T-cell (primary cell): ENCODE measurements around the gene SNAI3. TPM values are rescaled to one million over a fixed set of nuclear protein-coding genes. Genes with fewer than 3 reads are reported as not detected.

Experiments used
- ATAC-seq, 4 experiments: fragments of 200-7000 bp in 3 of 4; fragments of 150-1000 bp in 1 of 4; cut with Tn5 transposase; replicated peaks in 1 of 4; 1 replicate in 3 of 4; 2 replicates in 1 of 4; pipeline ENCODE4 v1.10.0; 2021; ENCODE audit warnings: moderate library complexity in 3 of 4, mild to moderate bottlenecking in 2 of 4, moderate number of reproducible peaks in 1 of 4
- CTCF ChIA-PET, 2 donors: fragments of 300-600 bp; sonication (Branson Sonifier 250); formaldehyde crosslinking; loops; one replicate each; lab custom pipeline; 2022; ENCODE audit warnings: antibody characterized with exemption in 2 of 2; lab: Charles Lee
- POLR2A ChIA-PET, 2 donors: fragments of 300-600 bp; sonication (Branson Sonifier 250); formaldehyde crosslinking; loops; one replicate each; lab custom pipeline; 2022; ENCODE audit warnings: antibody characterized with exemption in 2 of 2; lab: Charles Lee
- DNase-seq, 35 experiments: peaks; one replicate each; pipeline versions ENCODE4 v3.0.0 to v3.0.0-alpha.2; 2013 to 2023
- H3K27ac ChIP-seq: one replicate; pipeline ENCODE4 v1.5.1; 2013; ENCODE audit warnings: low read length
- H3K27me3 ChIP-seq, 2 experiments: replicated peaks in 1 of 2; 1 replicate in 1 of 2; 2 replicates in 1 of 2; pipeline versions ENCODE4 v1.6.1 to v1.7.0; 2013; ENCODE audit warnings: low read length in 1 of 2, mixed read lengths in 1 of 2; ENCODE audit not compliant: control insufficient read depth in 2 of 2, insufficient read depth in 2 of 2; ENCODE audit errors: extremely low read depth in 1 of 2
- H3K36me3 ChIP-seq, 2 donors: 1 replicate in 1 of 2; 2 replicates in 1 of 2; pipeline versions ENCODE4 v1.6.1 to v1.7.0; 2013; ENCODE audit warnings: low read length in 1 of 2; ENCODE audit not compliant: control insufficient read depth in 2 of 2, insufficient read depth in 1 of 2; ENCODE audit errors: extremely low read depth in 1 of 2
- H3K4me1 ChIP-seq, 2 experiments: 1 replicate in 1 of 2; 2 replicates in 1 of 2; pipeline versions ENCODE4 v1.6.1 to v1.7.0; 2013; ENCODE audit warnings: low read length in 2 of 2, mixed read lengths in 1 of 2; ENCODE audit not compliant: insufficient read depth in 2 of 2, control insufficient read depth in 1 of 2; ENCODE audit errors: extremely low read depth in 1 of 2
- H3K4me3 ChIP-seq, 2 donors: 1 replicate in 1 of 2; 2 replicates in 1 of 2; pipeline versions ENCODE4 v1.5.1 to v1.7.0; 2013; ENCODE audit warnings: mild to moderate bottlenecking in 2 of 2, low read length in 1 of 2, moderate library complexity in 1 of 2; ENCODE audit not compliant: control insufficient read depth in 1 of 2; ENCODE audit errors: extremely low read depth in 1 of 2
- H3K9me3 ChIP-seq: 2 replicates; pipeline ENCODE4 v1.7.0; 2013
- H3K27ac Mint-ChIP-seq, 2 donors: one replicate each; pipeline ENCODE4 v1.8.0; 2020 to 2021; ENCODE audit warnings: mild to moderate bottlenecking in 2 of 2, mixed read lengths in 2 of 2
- H3K27me3 Mint-ChIP-seq, 2 donors: one replicate each; pipeline ENCODE4 v1.8.0; 2021 to 2022; ENCODE audit warnings: mixed read lengths in 2 of 2
- H3K36me3 Mint-ChIP-seq: one replicate; pipeline ENCODE4 v1.8.0; 2021; ENCODE audit warnings: mixed read lengths
- H3K4me1 Mint-ChIP-seq, 3 donors: one replicate each; pipeline ENCODE4 v1.8.0; 2020 to 2022; ENCODE audit warnings: mixed read lengths in 3 of 3, mild to moderate bottlenecking in 1 of 3
- H3K4me3 Mint-ChIP-seq, 3 donors: one replicate each; pipeline ENCODE4 v1.8.0; 2020 to 2022; ENCODE audit warnings: mild to moderate bottlenecking in 3 of 3, mixed read lengths in 3 of 3, moderate library complexity in 3 of 3
- H3K9me3 Mint-ChIP-seq, 3 donors: one replicate each; pipeline ENCODE4 v1.8.0; 2020 to 2022; ENCODE audit warnings: mixed read lengths in 3 of 3
- WGBS: methylation state at CpG from one replicate; pipeline ENCODE4 v1.1.5; 2013; ENCODE audit warnings: missing lambda C conversion rate; ENCODE audit not compliant: insufficient coverage; 5-methylcytosine and 5-hydroxymethylcytosine counted together
- total RNA-seq, 35 experiments: library from RNA in 6 of 35; stranded (reverse) in 6 of 35; fragments of 120-200 nt in 1 of 35; gene quantifications; one replicate each; pipeline versions ENCODE4 v1.2.1 to v1.2.4 and lab custom pipeline; 2013 to 2026

The SNAI3 gene
- total RNA-seq, 5 donors from 2014 or later (not counting 1 experiment from before 2014, with no cell fraction given), result 5.2 to 20.4 (median 17.2) TPM

DNA sequence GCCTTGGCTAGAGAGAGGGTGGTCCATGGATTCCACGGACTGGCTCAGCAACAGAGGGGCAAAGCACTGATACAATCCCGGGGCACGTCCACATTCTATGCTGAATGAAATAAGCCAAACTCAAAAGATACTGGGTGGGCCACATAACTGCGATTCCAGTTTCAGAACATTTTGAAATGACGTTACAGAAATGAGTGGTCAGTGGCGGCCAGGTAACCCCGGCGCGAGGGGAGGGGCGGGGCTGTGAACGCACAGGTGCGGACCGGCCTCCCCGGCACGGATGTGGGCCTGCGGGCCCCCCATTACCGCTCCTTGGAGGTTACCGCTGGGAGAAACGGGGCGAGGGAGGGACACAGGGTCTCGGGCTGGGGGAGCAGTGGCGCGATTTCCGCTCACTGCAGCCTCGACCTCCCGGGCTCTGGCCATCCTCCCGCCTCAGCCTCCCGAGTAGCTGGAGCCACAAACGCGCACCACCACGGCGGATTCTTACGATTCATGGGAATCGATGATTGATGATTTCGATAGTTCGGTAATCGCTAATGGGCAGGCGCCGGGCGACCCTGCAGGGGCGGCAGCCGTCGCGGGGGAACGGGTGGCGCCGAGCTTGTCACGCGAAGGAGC lies 24.0 kb downstream of the SNAI3 start:
- peak in 1 of 35 experiments; percentile 38 for DNase-seq
- Histone ChIP-seq H3K27me3 (no peaks in the 10 kb centered on the region), H3K4me1 (peaks cover 6 to 16% of the 10 kb centered on the region in 2 experiments), H3K9me3 (no peaks in the 10 kb centered on the region), H3K36me3 (peaks cover 0 to 3% of the 10 kb centered on the region in 2 donors), H3K4me3 (peak overlapping the region; percentile 83 to 85), H3K27ac (peak overlapping the region; percentile 79)
- ATAC-seq, result peak in 2 of 4 experiments; percentile 0 to 1
- WGBS, result under 1% methylated on average over 48 of the region's 49 CpGs
- Mint-ChIP-seq H3K36me3 (no peaks in the 10 kb centered on the region), H3K9me3 (no peaks in the 10 kb centered on the region), H3K4me3 (peak overlapping the region; percentile 81 to 94 (median 87)), H3K27me3 (no peaks in the 10 kb centered on the region), H3K4me1 (peaks cover 12 to 24% (median 20%) of the 10 kb centered on the region in 3 donors), H3K27ac (peak overlapping the region; percentile 86 to 91)
- ChIA-PET CTCF (no interaction called here), POLR2A (no interaction called here)

DNA sequence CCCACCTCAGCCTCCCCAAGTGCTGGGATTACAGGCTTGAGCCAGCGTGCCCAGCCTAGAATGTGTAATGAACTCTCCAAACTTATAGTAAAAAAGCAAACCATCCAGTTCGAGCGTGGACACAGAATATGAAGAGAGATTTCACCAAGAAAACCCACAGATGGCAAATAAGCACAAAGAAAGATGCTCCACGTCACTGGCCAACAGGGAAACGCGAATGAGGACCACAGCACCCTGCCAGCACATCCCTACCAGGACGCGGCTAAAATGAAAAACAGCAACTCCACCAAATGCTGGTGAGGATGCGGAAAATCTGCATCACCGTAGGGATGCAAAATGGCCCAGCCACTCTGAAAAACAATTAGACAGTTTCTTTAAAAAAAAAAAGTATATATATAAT lies 24.8 kb downstream of the SNAI3 start:
- no peak for DNase-seq
- Histone ChIP-seq H3K4me3 (no peak overlapping the region), H3K27ac (no peak overlapping the region), H3K4me1 (peaks cover 6 to 16% of the 10 kb centered on the region in 2 experiments), H3K9me3 (no peaks in the 10 kb centered on the region), H3K27me3 (no peaks in the 10 kb centered on the region), H3K36me3 (peaks cover 0 to 6% of the 10 kb centered on the region in 2 donors)
- Mint-ChIP-seq H3K36me3 (no peaks in the 10 kb centered on the region), H3K27ac (peak overlapping the region in 1 of 2 donors; percentile 26), H3K27me3 (no peaks in the 10 kb centered on the region), H3K4me1 (peaks cover 12 to 22% (median 20%) of the 10 kb centered on the region in 3 donors), H3K4me3 (peak overlapping the region; percentile 44 to 87 (median 59)), H3K9me3 (no peaks in the 10 kb centered on the region)
- CTCF ChIA-PET, result interaction anchor here in 1 of 2 donors (0.7 kb wide), 1 partner anchor 646 kb away, joined by 3 read pairs; no protein-coding TSS in a partner anchor
- no peak for ATAC-seq
- POLR2A ChIA-PET, result interaction anchor here in 1 of 2 donors (0.6 kb wide), 1 partner anchor 20 kb away, joined by 4 read pairs; no protein-coding TSS in a partner anchor
- no CpG with 5 or more reads among the region's 10 CpGs for WGBS

DNA sequence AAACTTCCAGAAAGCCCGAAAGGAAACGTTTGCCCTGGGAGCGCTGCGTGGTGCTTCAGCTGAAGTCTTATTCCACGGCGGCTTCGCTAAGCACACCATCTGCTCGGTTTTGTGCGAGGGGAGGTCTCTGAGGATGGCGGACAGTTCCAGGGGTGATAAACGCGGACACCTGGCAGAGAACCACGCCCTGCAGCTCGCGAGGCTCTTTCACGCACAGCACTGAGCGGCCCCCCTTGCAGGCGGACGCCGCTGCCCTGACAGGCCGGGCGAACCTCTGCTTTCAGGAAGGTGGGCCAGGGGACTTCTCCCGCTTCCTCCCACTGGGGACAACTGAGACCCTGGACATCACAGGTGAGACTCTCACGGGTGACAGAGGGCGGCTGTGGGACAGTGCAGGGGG lies 27.1 kb downstream of the SNAI3 start:
- CTCF ChIA-PET, result no interaction called here
- H3K36me3 ChIP-seq, result peaks cover 0 to 19% of the 10 kb centered on the region in 2 donors
- DNase-seq, result no peak

DNA sequence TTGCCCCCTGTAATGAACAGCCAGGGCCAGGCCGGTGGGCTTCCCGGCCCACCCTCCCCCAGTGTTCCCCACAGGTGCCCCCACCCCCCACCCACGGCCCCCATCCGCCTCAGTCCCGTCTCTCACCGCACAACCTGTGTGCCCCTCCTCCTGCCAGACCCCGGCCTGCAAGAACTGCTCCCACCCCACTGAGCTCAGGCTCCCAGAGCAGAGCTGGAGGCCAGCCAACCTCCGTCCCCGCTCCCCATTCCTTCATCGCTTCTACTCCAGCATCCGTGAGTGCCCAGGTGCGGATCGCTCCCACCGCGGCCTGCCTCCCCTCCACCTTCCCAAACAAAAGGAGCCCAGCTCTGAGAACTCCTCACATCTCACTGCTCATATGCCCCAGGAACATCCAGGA lies 27.6 kb downstream of the SNAI3 start:
- Mint-ChIP-seq H3K27me3 (no peaks in the 10 kb centered on the region), H3K4me1 (peaks cover 12 to 14% (median 12%) of the 10 kb centered on the region in 3 donors), H3K27ac (no peak overlapping the region), H3K36me3 (peaks cover 6% of the 10 kb centered on the region), H3K9me3 (no peaks in the 10 kb centered on the region), H3K4me3 (no peak overlapping the region)
- no peak overlapping the region for H3K27ac ChIP-seq
- no peak overlapping the region for H3K4me3 ChIP-seq
- no peaks in the 10 kb centered on the region for H3K27me3 ChIP-seq
- ATAC-seq, result no peak
- 95% methylated on average over 11 of the region's 15 CpGs for WGBS
- H3K4me1 ChIP-seq, result peaks cover 6 to 18% of the 10 kb centered on the region in 2 experiments
- H3K36me3 ChIP-seq, result peaks cover 0 to 19% of the 10 kb centered on the region in 2 donors
- POLR2A ChIA-PET, result interaction anchor here in 1 of 2 donors (0.5 to 0.6 kb wide), 2 partner anchors 21 to 55 kb away, joined by 3 to 6 read pairs; no protein-coding TSS in a partner anchor
- no peaks in the 10 kb centered on the region for H3K9me3 ChIP-seq
- no peak for DNase-seq
- CTCF ChIA-PET, result interaction anchor here in 1 of 2 donors (0.6 kb wide), 1 partner anchor 44 kb away, joined by 3 read pairs; no protein-coding TSS in a partner anchor

More for the DNA sequence above, 27.1 kb downstream of the SNAI3 start:
- H3K4me1 ChIP-seq, result peaks cover 6 to 18% of the 10 kb centered on the region in 2 experiments
- H3K27ac ChIP-seq, result no peak overlapping the region
- Mint-ChIP-seq H3K27ac (no peak overlapping the region), H3K4me3 (no peak overlapping the region), H3K36me3 (peaks cover 6% of the 10 kb centered on the region), H3K27me3 (no peaks in the 10 kb centered on the region), H3K9me3 (no peaks in the 10 kb centered on the region), H3K4me1 (peaks cover 12 to 17% (median 15%) of the 10 kb centered on the region in 3 donors)
- no peak overlapping the region for H3K4me3 ChIP-seq
- H3K9me3 ChIP-seq, result no peaks in the 10 kb centered on the region
- WGBS, result 97% methylated on average over 25 of the region's 25 CpGs
- no peak for ATAC-seq
- no peaks in the 10 kb centered on the region for H3K27me3 ChIP-seq
- POLR2A ChIA-PET, result interaction anchor here in 1 of 2 donors (0.5 kb wide), 1 partner anchor 21 kb away, joined by 6 read pairs; no protein-coding TSS in a partner anchor

DNA sequence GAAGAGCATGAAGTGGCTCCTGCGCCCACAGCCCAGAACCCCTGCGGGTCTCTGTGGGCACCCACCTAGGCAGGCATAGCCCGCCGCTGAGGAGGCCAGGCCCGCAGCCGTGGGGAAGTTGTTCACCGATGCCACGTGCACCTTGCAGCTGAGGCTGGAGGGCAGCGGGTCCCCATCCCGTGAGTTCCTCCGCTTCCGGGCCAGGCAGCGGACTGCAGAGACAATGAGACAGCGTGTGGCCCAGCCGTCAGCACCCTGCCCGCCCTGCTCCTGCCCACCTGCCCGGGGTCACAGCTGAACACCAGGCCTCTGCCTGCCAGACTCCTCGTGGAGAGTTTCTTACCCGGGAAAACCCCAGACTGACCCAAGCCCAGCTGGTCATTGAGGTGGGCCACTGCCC lies 28.9 kb downstream of the SNAI3 start:
- H3K36me3 ChIP-seq, result peaks cover 0 to 19% of the 10 kb centered on the region in 2 donors
- Mint-ChIP-seq H3K36me3 (peaks cover 6% of the 10 kb centered on the region), H3K4me3 (no peak overlapping the region), H3K9me3 (no peaks in the 10 kb centered on the region), H3K27me3 (no peaks in the 10 kb centered on the region), H3K4me1 (peaks cover 12 to 13% (median 12%) of the 10 kb centered on the region in 3 donors), H3K27ac (no peak overlapping the region)
- 92% methylated on average over 18 of the region's 19 CpGs for WGBS
- no peaks in the 10 kb centered on the region for H3K27me3 ChIP-seq
- no peak for DNase-seq
- CTCF ChIA-PET, result no interaction called here
- H3K4me1 ChIP-seq, result peaks cover 6 to 26% of the 10 kb centered on the region in 2 experiments
- no peaks in the 10 kb centered on the region for H3K9me3 ChIP-seq
- POLR2A ChIA-PET, result no interaction called here
- H3K27ac ChIP-seq, result no peak overlapping the region
- ATAC-seq, result no peak
- no peak overlapping the region for H3K4me3 ChIP-seq

DNA sequence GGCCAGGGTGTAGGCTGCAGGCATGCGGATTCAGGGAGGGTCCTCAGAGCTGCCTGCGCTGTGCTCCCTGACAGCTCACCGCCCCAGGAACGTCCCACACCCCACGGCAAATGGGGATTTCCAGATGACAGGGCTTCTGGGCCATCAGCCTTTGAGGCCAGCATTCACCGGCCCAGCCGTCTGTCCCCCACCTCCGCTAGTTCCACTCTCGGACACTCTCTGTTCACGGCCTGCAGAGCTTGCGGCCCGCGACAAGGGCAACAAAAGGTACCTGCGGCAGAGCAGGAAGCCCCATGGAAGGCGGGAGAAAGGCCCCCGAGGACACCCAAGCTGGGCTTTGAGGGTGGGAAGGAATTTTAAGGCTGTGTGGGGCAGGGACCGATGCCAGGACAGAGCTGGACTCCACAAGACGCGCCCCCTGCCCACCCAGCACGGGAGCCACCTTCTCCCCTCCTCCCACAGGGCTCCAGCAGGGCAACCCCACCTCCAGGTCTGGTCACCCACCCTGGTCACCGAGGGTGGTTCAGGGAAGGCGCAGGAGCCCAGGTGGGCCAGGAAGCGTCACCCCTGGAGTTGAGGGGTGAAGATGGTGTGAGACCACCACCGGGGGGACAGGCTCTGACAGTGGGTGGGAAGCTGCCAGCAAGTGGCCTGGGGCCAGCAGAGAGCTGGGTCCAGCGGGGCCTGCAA lies 29.9 kb downstream of the SNAI3 start:
- DNase-seq, result no peak
- POLR2A ChIA-PET, result no interaction called here
- CTCF ChIA-PET, result interaction anchor here in 1 of 2 donors (0.5 kb wide), 1 partner anchor 23 kb away, joined by 4 read pairs; no protein-coding TSS in a partner anchor
- Histone ChIP-seq H3K27ac (no peak overlapping the region), H3K36me3 (peaks cover 0 to 19% of the 10 kb centered on the region in 2 donors), H3K9me3 (no peaks in the 10 kb centered on the region), H3K4me3 (no peak overlapping the region), H3K27me3 (no peaks in the 10 kb centered on the region), H3K4me1 (peaks cover 0 to 30% of the 10 kb centered on the region in 2 experiments)
- Mint-ChIP-seq H3K27ac (no peak overlapping the region), H3K4me1 (peaks cover 5 to 11% (median 9%) of the 10 kb centered on the region in 3 donors), H3K9me3 (no peaks in the 10 kb centered on the region), H3K4me3 (no peak overlapping the region), H3K27me3 (no peaks in the 10 kb centered on the region), H3K36me3 (peaks cover 6% of the 10 kb centered on the region)
- WGBS, result 75% methylated on average over 12 of the region's 25 CpGs
- no peak for ATAC-seq
